NCI-H510A (cell line): ENCODE results near the gene MED23.
"Not testable (repeated sequence)": the region's sequence is repeated elsewhere in the genome, so short reads cannot be mapped to it uniquely, and the experiment has no call there.

ENCODE experiments used
- DNase-seq: peaks from one replicate; lab custom pipeline; 2025; lab: John Stamatoyannopoulos, UW

The MED23 gene

GRCh38 chr6:131572686-131573415, 55.2 kb downstream of the MED23 start, which contains the start of gene ARG1:
Gene ARG1 (plus strand): TSS chr6:131573226. CDS start chr6:131573283, 57 bp downstream.
- DNase-seq, result no peak

GRCh38 chr6:131568726-131569125, 59.3 kb downstream of the MED23 start:
- DNase-seq, result no peak

GRCh38 chr6:131565056-131565455, 63.0 kb downstream of the MED23 start:
- no peak for DNase-seq

GRCh38 chr6:131561925-131562707, 65.9 kb downstream of the MED23 start:
- DNase-seq, result no peak

GRCh38 chr6:131558922-131559321, 69.1 kb downstream of the MED23 start:
- DNase-seq, result no peak

GRCh38 chr6:131555992-131556391, 72.0 kb downstream of the MED23 start:
- no peak for DNase-seq

GRCh38 chr6:131552572-131552971, 75.5 kb downstream of the MED23 start:
- DNase-seq, result no peak

GRCh38 chr6:131551902-131552301, 76.1 kb downstream of the MED23 start:
- DNase-seq, result no peak

- DNase-seq, result no peak
Measured at GRCh38 chr6:131549811-131550210, 78.2 kb downstream of the MED23 start.

GRCh38 chr6:131548441-131548840, 79.6 kb downstream of the MED23 start:
- no peak for DNase-seq

- no peak for DNase-seq
Measured at GRCh38 chr6:131547488-131547887, 80.6 kb downstream of the MED23 start.

GRCh38 chr6:131545317-131545716, 82.7 kb downstream of the MED23 start:
- DNase-seq, result no peak

GRCh38 chr6:131538615-131539014, 89.4 kb downstream of the MED23 start:
- DNase-seq, result not testable (repeated sequence)

GRCh38 chr6:131532580-131533039, 95.4 kb downstream of the MED23 start:
- DNase-seq, result no peak

- DNase-seq, result not testable (repeated sequence)
Measured at GRCh38 chr6:131531681-131532080, 96.4 kb downstream of the MED23 start.

- not testable (repeated sequence) for DNase-seq
Measured at GRCh38 chr6:131530936-131531335, 97.1 kb downstream of the MED23 start.

- DNase-seq, result no peak
Measured at GRCh38 chr6:131524695-131525336, 103.2 kb downstream of the MED23 start.

GRCh38 chr6:131523988-131524673, 103.9 kb downstream of the MED23 start:
- no peak for DNase-seq
